Measurements from ENCODE around the gene FAM200A. TPM values are rescaled to one million over a fixed set of nuclear protein-coding genes. Genes with fewer than 3 reads are reported as not detected.

FAM200A gene
- 8.2 and 9.7 TPM in 2 replicates for total RNA-seq
- polyA plus RNA-seq = 8.8 and 9.0 TPM in 2 replicates
- 5.3 TPM in 2 replicates for polyA plus RNA-seq (2012)
- 0.98 and 2.0 TPM in 2 replicates for polyA minus RNA-seq (ENCODE audit: low replicate concordance)

GRCh38 chr7:99551767-99552463 lies at the start of gene FAM200A:
FAM200A (minus strand) TSS chr7:99552114; CDS start chr7:99548407, 3,707 bp downstream.
- DNase-seq (ENCODE audit: low read depth in 2 of 2) = peak; percentile 96 to 97
- Histone ChIP-seq H3K79me2 (ENCODE audit: control insufficient read depth, insufficient read depth, low read length) (peaks cover 17% of the 10 kb centered on the region), H3K36me3 (ENCODE audit: control insufficient read depth, insufficient read depth, low read length) (peaks cover 2% of the 10 kb centered on the region)

GRCh38 chr7:99599836-99600235 lies 47.9 kb upstream of the FAM200A start:
- no peaks in the 10 kb centered on the region for H4K20me1 ChIP-seq (ENCODE audit: control insufficient read depth, extremely low read depth, insufficient read depth, low read length)
- TF ChIP-seq EZH2 (IDR thresholded peaks at IDR 0.05; ENCODE audit: low read length, missing control alignments) (no peak), CTCF (conservative IDR thresholded peaks at IDR 0.05 in 1 of 2, IDR thresholded peaks at IDR 0.05 in 1 of 2; ENCODE audit: low read depth in 1 of 2, low read length in 2 of 2) (no peak)
- no peaks in the 10 kb centered on the region for H3K4me1 ChIP-seq (ENCODE audit: control insufficient read depth, extremely low read depth, insufficient read depth, low read length)
- H3K9me3 ChIP-seq (ENCODE audit: control insufficient read depth, insufficient read depth, low read depth, low read length) = no peaks in the 10 kb centered on the region
- no peaks in the 10 kb centered on the region for H3K36me3 ChIP-seq (ENCODE audit: control insufficient read depth, insufficient read depth, low read length)
- H3K79me2 ChIP-seq (ENCODE audit: control insufficient read depth, insufficient read depth, low read length) = no peaks in the 10 kb centered on the region
- no peak overlapping the region for H2AFZ ChIP-seq (ENCODE audit: low read length)
- no peak overlapping the region for H3K4me3 ChIP-seq (replicated peaks in 1 of 4; ENCODE audit: control extremely low read depth in 1 of 4, insufficient read depth in 1 of 4, low read depth in 3 of 4, low read length in 4 of 4)
- no peak overlapping the region for H3K9ac ChIP-seq (ENCODE audit: insufficient read depth, low read length)
- H3K4me2 ChIP-seq (ENCODE audit: extremely low read depth, insufficient read depth, low read length) = no peak overlapping the region
- DNase-seq (ENCODE audit: low read depth in 2 of 2) = no peak
- no peaks in the 10 kb centered on the region for H3K27me3 ChIP-seq (ENCODE audit: control insufficient read depth, insufficient read depth, low read length)
- H3K27ac ChIP-seq (ENCODE audit: insufficient read depth, low read length) = no peak overlapping the region

More at GRCh38 chr7:99551767-99552463, at the start of gene FAM200A:
- Histone ChIP-seq H3K27me3 (ENCODE audit: control insufficient read depth, insufficient read depth, low read length) (no peaks in the 10 kb centered on the region), H3K4me2 (ENCODE audit: extremely low read depth, insufficient read depth, low read length) (peak within 1 kb of the TSS; percentile 80), H4K20me1 (ENCODE audit: control insufficient read depth, extremely low read depth, insufficient read depth, low read length) (no peaks in the 10 kb centered on the region), H3K4me1 (ENCODE audit: control insufficient read depth, extremely low read depth, insufficient read depth, low read length) (no peaks in the 10 kb centered on the region), H3K9ac (ENCODE audit: insufficient read depth, low read length) (peak within 1 kb of the TSS; percentile 97), H3K4me3 (replicated peaks in 1 of 4; ENCODE audit: control extremely low read depth in 1 of 4, insufficient read depth in 1 of 4, low read depth in 3 of 4, low read length in 4 of 4) (peak within 1 kb of the TSS; percentile 87 to 99 (median 96)), H3K27ac (ENCODE audit: insufficient read depth, low read length) (peak within 1 kb of the TSS; percentile 97), H2AFZ (ENCODE audit: low read length) (peak within 1 kb of the TSS; percentile 66), H3K9me3 (ENCODE audit: control insufficient read depth, insufficient read depth, low read depth, low read length) (no peaks in the 10 kb centered on the region)
- no peak for TF ChIP-seq CTCF (conservative IDR thresholded peaks at IDR 0.05 in 1 of 2, IDR thresholded peaks at IDR 0.05 in 1 of 2; ENCODE audit: low read depth in 1 of 2, low read length in 2 of 2)
- no peak for TF ChIP-seq EZH2 (IDR thresholded peaks at IDR 0.05; ENCODE audit: low read length, missing control alignments)

GRCh38 chr7:99597762-99598501 lies 46.0 kb upstream of the FAM200A start, which contains the start of gene TMEM225B:
TMEM225B (plus strand) TSS chr7:99598267; CDS start chr7:99604389, 6,122 bp downstream.
- no peaks in the 10 kb centered on the region for H4K20me1 ChIP-seq (ENCODE audit: control insufficient read depth, extremely low read depth, insufficient read depth, low read length)
- no peaks in the 10 kb centered on the region for H3K36me3 ChIP-seq (ENCODE audit: control insufficient read depth, insufficient read depth, low read length)
- H3K9ac ChIP-seq (ENCODE audit: insufficient read depth, low read length) = no peak within 1 kb of the TSS
- H3K4me1 ChIP-seq (ENCODE audit: control insufficient read depth, extremely low read depth, insufficient read depth, low read length) = no peaks in the 10 kb centered on the region
- H3K27ac ChIP-seq (ENCODE audit: insufficient read depth, low read length) = no peak within 1 kb of the TSS
- DNase-seq (ENCODE audit: low read depth in 2 of 2) = no peak
- no peak within 1 kb of the TSS for H3K4me2 ChIP-seq (ENCODE audit: extremely low read depth, insufficient read depth, low read length)
- no peaks in the 10 kb centered on the region for H3K79me2 ChIP-seq (ENCODE audit: control insufficient read depth, insufficient read depth, low read length)
- H2AFZ ChIP-seq (ENCODE audit: low read length) = no peak within 1 kb of the TSS
- TF ChIP-seq CTCF (conservative IDR thresholded peaks at IDR 0.05 in 1 of 2, IDR thresholded peaks at IDR 0.05 in 1 of 2; ENCODE audit: low read depth in 1 of 2, low read length in 2 of 2) (no peak), EZH2 (IDR thresholded peaks at IDR 0.05; ENCODE audit: low read length, missing control alignments) (no peak)
- no peaks in the 10 kb centered on the region for H3K27me3 ChIP-seq (ENCODE audit: control insufficient read depth, insufficient read depth, low read length)
- H3K9me3 ChIP-seq (ENCODE audit: control insufficient read depth, insufficient read depth, low read depth, low read length) = no peaks in the 10 kb centered on the region
- H3K4me3 ChIP-seq (replicated peaks in 1 of 4; ENCODE audit: control extremely low read depth in 1 of 4, insufficient read depth in 1 of 4, low read depth in 3 of 4, low read length in 4 of 4) = no peak within 1 kb of the TSS
